Rectal smooth muscle tissue (tissue), 1 donor: ENCODE results near the gene COX8C.
"Not testable (repeated sequence)": the region's sequence is repeated elsewhere in the genome, so short reads cannot be mapped to it uniquely, and the experiment has no call there.

ENCODE experiments used
- H3K27ac ChIP-seq: one replicate; pipeline ENCODE4 v1.7.0; 2013; ENCODE audit warnings: low read depth, low read length, inconsistent platforms
- H3K27me3 ChIP-seq: one replicate; pipeline ENCODE4 v1.7.0; 2013; ENCODE audit warnings: low read length; ENCODE audit not compliant: control insufficient read depth, insufficient read depth
- H3K36me3 ChIP-seq: one replicate; pipeline ENCODE4 v1.7.0; 2013; ENCODE audit warnings: low read length; ENCODE audit not compliant: control insufficient read depth, insufficient read depth
- H3K4me1 ChIP-seq: one replicate; pipeline ENCODE4 v1.7.0; 2013; ENCODE audit warnings: low read length; ENCODE audit not compliant: control insufficient read depth, insufficient read depth
- H3K4me3 ChIP-seq: one replicate; pipeline ENCODE4 v1.7.0; 2013; ENCODE audit warnings: low read length
- H3K9ac ChIP-seq: one replicate; pipeline ENCODE4 v1.7.0; 2013; ENCODE audit warnings: low read length

COX8C gene

GRCh38 chr14:93343797-93344196 lies 3.2 kb upstream of the COX8C start:
- no peaks in the 10 kb centered on the region for H3K4me1 ChIP-seq
- no peak overlapping the region for H3K27ac ChIP-seq
- no peak overlapping the region for H3K9ac ChIP-seq
- no peaks in the 10 kb centered on the region for H3K27me3 ChIP-seq
- H3K36me3 ChIP-seq, result no peaks in the 10 kb centered on the region
- H3K4me3 ChIP-seq, result no peak overlapping the region

GRCh38 chr14:93347850-93348249 lies 868 bp downstream of the COX8C start:
- H3K27ac ChIP-seq, result no peak overlapping the region
- no peaks in the 10 kb centered on the region for H3K36me3 ChIP-seq
- no peaks in the 10 kb centered on the region for H3K4me1 ChIP-seq
- no peak overlapping the region for H3K9ac ChIP-seq
- H3K27me3 ChIP-seq, result no peaks in the 10 kb centered on the region
- no peak overlapping the region for H3K4me3 ChIP-seq

- H3K4me1 ChIP-seq, result no peaks in the 10 kb centered on the region
- no peak overlapping the region for H3K4me3 ChIP-seq
- H3K27ac ChIP-seq, result no peak overlapping the region
- H3K9ac ChIP-seq, result no peak overlapping the region
- no peaks in the 10 kb centered on the region for H3K36me3 ChIP-seq
- no peaks in the 10 kb centered on the region for H3K27me3 ChIP-seq
These were observed 1.3 kb downstream of the COX8C start for GRCh38 chr14:93348292-93348691.

- not testable (repeated sequence) for H3K4me1 ChIP-seq, H3K27me3 ChIP-seq, H3K36me3 ChIP-seq, H3K27ac ChIP-seq, H3K4me3 ChIP-seq, H3K9ac ChIP-seq
These were observed 7.9 kb downstream of the COX8C start for GRCh38 chr14:93354873-93355272.

- no peak overlapping the region for H3K9ac ChIP-seq
- H3K27ac ChIP-seq, result no peak overlapping the region
- H3K36me3 ChIP-seq, result no peaks in the 10 kb centered on the region
- no peak overlapping the region for H3K4me3 ChIP-seq
- H3K4me1 ChIP-seq, result no peaks in the 10 kb centered on the region
- H3K27me3 ChIP-seq, result no peaks in the 10 kb centered on the region
These were observed 22.2 kb downstream of the COX8C start for GRCh38 chr14:93368996-93369712.

- Histone ChIP-seq H3K36me3 (no peaks in the 10 kb centered on the region), H3K27me3 (no peaks in the 10 kb centered on the region), H3K27ac (no peak overlapping the region), H3K9ac (no peak overlapping the region), H3K4me1 (no peaks in the 10 kb centered on the region), H3K4me3 (no peak overlapping the region)
These were observed 22.8 kb downstream of the COX8C start for GRCh38 chr14:93369713-93370266.

- no peaks in the 10 kb centered on the region for H3K27me3 ChIP-seq
- no peak overlapping the region for H3K9ac ChIP-seq
- H3K4me1 ChIP-seq, result no peaks in the 10 kb centered on the region
- H3K4me3 ChIP-seq, result no peak overlapping the region
- H3K36me3 ChIP-seq, result no peaks in the 10 kb centered on the region
- no peak overlapping the region for H3K27ac ChIP-seq
These were observed 28.7 kb downstream of the COX8C start for GRCh38 chr14:93375673-93376156.

- Histone ChIP-seq H3K4me3 (no peak overlapping the region), H3K9ac (no peak overlapping the region), H3K4me1 (no peaks in the 10 kb centered on the region), H3K36me3 (no peaks in the 10 kb centered on the region), H3K27ac (no peak overlapping the region), H3K27me3 (no peaks in the 10 kb centered on the region)
These were observed 32.8 kb downstream of the COX8C start for GRCh38 chr14:93379831-93380230.

- Histone ChIP-seq H3K27ac (no peak overlapping the region), H3K4me3 (no peak overlapping the region), H3K4me1 (no peaks in the 10 kb centered on the region), H3K9ac (no peak overlapping the region), H3K27me3 (no peaks in the 10 kb centered on the region), H3K36me3 (no peaks in the 10 kb centered on the region)
These were observed 34.7 kb downstream of the COX8C start for GRCh38 chr14:93381644-93382043.

GRCh38 chr14:93384256-93384655 lies 37.3 kb downstream of the COX8C start:
- H3K27me3 ChIP-seq, H3K4me3 ChIP-seq, H3K27ac ChIP-seq, H3K36me3 ChIP-seq, H3K4me1 ChIP-seq, H3K9ac ChIP-seq: not testable (repeated sequence)

GRCh38 chr14:93395231-93395630 lies 48.2 kb downstream of the COX8C start:
- no peak overlapping the region for H3K27ac ChIP-seq
- no peaks in the 10 kb centered on the region for H3K36me3 ChIP-seq
- H3K4me1 ChIP-seq, result no peaks in the 10 kb centered on the region
- no peak overlapping the region for H3K4me3 ChIP-seq
- H3K27me3 ChIP-seq, result no peaks in the 10 kb centered on the region
- H3K9ac ChIP-seq, result no peak overlapping the region

GRCh38 chr14:93396456-93396855 lies 49.5 kb downstream of the COX8C start:
- Histone ChIP-seq H3K9ac (no peak overlapping the region), H3K27ac (no peak overlapping the region), H3K4me3 (no peak overlapping the region), H3K27me3 (no peaks in the 10 kb centered on the region), H3K36me3 (no peaks in the 10 kb centered on the region), H3K4me1 (no peaks in the 10 kb centered on the region)
